ENCODE results near the gene TRMT1L.

The TRMT1L gene

DNA sequence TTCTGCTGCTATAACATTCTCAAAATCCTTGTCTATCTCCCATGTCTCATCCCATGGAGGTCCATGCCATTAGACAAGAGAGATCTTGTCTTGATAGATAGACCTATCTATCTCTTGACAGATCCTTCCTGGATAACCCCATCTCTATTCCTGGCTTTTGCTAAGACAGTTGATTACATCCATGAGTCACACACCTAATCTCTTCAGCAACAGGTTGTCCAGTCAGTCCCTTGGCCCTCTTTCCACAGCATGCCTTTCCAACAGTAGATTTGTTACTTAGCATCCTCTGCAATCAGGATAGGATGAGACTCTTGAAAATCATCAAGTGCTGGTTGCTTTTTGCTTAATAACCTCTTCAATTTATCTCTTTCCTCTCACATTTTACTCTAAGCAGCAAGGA lies 46.6 kb downstream of the TRMT1L start:
- Histone ChIP-seq H3K4me2 (ENCODE audit: low read depth, low read length, poor library complexity, severe bottlenecking) (no peak overlapping the region), H3K9me3 (ENCODE audit: insufficient read depth, low read depth, low read length) (0 out of 2 replicates have a peak, but pooled peaks cover 4% of the 10 kb centered on the region), H2AFZ (ENCODE audit: low read length) (no peak overlapping the region), H3F3A (ENCODE audit: low read depth) (no peaks in the 10 kb centered on the region), H3K79me2 (ENCODE audit: insufficient read depth, low read length) (no peaks in the 10 kb centered on the region), H3K9ac (ENCODE audit: low read depth, low read length, poor library complexity, severe bottlenecking) (no peak overlapping the region), H3K36me3 (ENCODE audit: insufficient read depth, low read length) (no peaks in the 10 kb centered on the region), H3K4me1 (ENCODE audit: insufficient read depth, low read length, poor library complexity, severe bottlenecking) (no peaks in the 10 kb centered on the region), H3K9me2 (replicated peaks; ENCODE audit: low read depth, low read length) (no peaks in the 10 kb centered on the region), H3K27me3 (ENCODE audit: insufficient read depth, low read length, poor library complexity, severe bottlenecking) (no peaks in the 10 kb centered on the region), H3K4me3 (ENCODE audit: low read length, poor library complexity, severe bottlenecking) (no peak overlapping the region), H4K20me1 (ENCODE audit: insufficient read depth, low read length, poor library complexity, severe bottlenecking) (no peaks in the 10 kb centered on the region)
- no peak for TF ChIP-seq EZH2phosphoT487 (IDR thresholded peaks at IDR 0.05; ENCODE audit: borderline replicate concordance)
- TF ChIP-seq, protein P1, sequence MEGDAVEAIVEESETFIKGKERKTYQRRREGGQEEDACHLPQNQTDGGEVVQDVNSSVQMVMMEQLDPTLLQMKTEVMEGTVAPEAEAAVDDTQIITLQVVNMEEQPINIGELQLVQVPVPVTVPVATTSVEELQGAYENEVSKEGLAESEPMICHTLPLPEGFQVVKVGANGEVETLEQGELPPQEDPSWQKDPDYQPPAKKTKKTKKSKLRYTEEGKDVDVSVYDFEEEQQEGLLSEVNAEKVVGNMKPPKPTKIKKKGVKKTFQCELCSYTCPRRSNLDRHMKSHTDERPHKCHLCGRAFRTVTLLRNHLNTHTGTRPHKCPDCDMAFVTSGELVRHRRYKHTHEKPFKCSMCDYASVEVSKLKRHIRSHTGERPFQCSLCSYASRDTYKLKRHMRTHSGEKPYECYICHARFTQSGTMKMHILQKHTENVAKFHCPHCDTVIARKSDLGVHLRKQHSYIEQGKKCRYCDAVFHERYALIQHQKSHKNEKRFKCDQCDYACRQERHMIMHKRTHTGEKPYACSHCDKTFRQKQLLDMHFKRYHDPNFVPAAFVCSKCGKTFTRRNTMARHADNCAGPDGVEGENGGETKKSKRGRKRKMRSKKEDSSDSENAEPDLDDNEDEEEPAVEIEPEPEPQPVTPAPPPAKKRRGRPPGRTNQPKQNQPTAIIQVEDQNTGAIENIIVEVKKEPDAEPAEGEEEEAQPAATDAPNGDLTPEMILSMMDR (conservative IDR thresholded peaks at IDR 0.05; ENCODE audit: low read length): no peak

DNA sequence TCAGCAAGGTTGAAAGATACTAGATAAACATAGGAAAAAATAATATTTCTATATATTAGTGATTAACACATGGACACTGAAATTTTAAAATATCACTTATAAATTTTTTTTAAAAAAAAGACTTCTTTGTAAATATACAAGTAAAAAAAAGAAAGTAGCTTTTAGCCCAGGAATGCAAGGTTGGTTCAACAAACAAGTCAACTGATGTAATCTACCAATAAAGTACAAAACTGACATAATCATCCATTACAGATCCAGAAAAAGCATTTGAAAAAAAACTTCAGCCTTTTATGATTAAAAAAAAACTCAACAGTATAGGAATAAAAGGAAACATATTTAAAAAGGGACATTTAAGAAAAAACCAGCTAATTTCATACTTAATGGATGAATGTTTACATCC lies 48.4 kb downstream of the TRMT1L start:
- H3K27me3 ChIP-seq (ENCODE audit: insufficient read depth, low read length, poor library complexity, severe bottlenecking): no peaks in the 10 kb centered on the region
- H3K36me3 ChIP-seq (ENCODE audit: insufficient read depth, low read length): 0 out of 2 replicates have a peak, but pooled peaks cover 5% of the 10 kb centered on the region
- no peak overlapping the region for H2AFZ ChIP-seq (ENCODE audit: low read length)
- no peak overlapping the region for H3K4me3 ChIP-seq (ENCODE audit: low read length, poor library complexity, severe bottlenecking)
- no peaks in the 10 kb centered on the region for H3F3A ChIP-seq (ENCODE audit: low read depth)
- TF ChIP-seq EZH2phosphoT487 (IDR thresholded peaks at IDR 0.05; ENCODE audit: borderline replicate concordance): no peak
- TF ChIP-seq, protein P1 (conservative IDR thresholded peaks at IDR 0.05; ENCODE audit: low read length): no peak
- H3K4me1 ChIP-seq (ENCODE audit: insufficient read depth, low read length, poor library complexity, severe bottlenecking): no peaks in the 10 kb centered on the region
- no peak overlapping the region for H3K4me2 ChIP-seq (ENCODE audit: low read depth, low read length, poor library complexity, severe bottlenecking)
- H3K9me3 ChIP-seq (ENCODE audit: insufficient read depth, low read depth, low read length): 0 out of 2 replicates have a peak, but pooled peaks cover 4% of the 10 kb centered on the region
- H3K9me2 ChIP-seq (replicated peaks; ENCODE audit: low read depth, low read length): no peaks in the 10 kb centered on the region
- no peaks in the 10 kb centered on the region for H4K20me1 ChIP-seq (ENCODE audit: insufficient read depth, low read length, poor library complexity, severe bottlenecking)
- H3K9ac ChIP-seq (ENCODE audit: low read depth, low read length, poor library complexity, severe bottlenecking): no peak overlapping the region
- no peaks in the 10 kb centered on the region for H3K79me2 ChIP-seq (ENCODE audit: insufficient read depth, low read length)

DNA sequence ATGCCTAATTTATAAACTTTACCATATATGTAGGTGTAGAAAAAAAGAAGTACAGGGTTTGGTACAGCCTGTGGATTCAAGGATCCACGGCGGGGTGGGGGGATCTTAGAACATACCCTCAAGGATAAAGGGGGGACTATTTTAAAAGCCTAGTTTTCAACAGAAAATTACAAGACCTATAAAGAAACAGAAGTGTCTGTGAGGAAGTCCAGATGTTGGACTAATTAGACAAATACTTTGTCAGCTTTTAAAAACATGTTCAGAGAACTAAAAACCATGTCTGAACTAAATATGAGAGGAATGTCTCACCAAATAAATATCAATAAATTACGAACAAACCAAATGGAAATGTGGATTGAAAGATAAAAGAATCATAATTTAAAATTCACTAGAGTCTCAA lies 51.6 kb downstream of the TRMT1L start:
- H3K9ac ChIP-seq (ENCODE audit: low read depth, low read length, poor library complexity, severe bottlenecking): no peak overlapping the region
- H3F3A ChIP-seq (ENCODE audit: low read depth): no peaks in the 10 kb centered on the region
- H2AFZ ChIP-seq (ENCODE audit: low read length): no peak overlapping the region
- H4K20me1 ChIP-seq (ENCODE audit: insufficient read depth, low read length, poor library complexity, severe bottlenecking): no peaks in the 10 kb centered on the region
- no peak overlapping the region for H3K4me3 ChIP-seq (ENCODE audit: low read length, poor library complexity, severe bottlenecking)
- TF ChIP-seq EZH2phosphoT487 (IDR thresholded peaks at IDR 0.05; ENCODE audit: borderline replicate concordance): no peak
- TF ChIP-seq, protein P1 (conservative IDR thresholded peaks at IDR 0.05; ENCODE audit: low read length): no peak
- H3K27me3 ChIP-seq (ENCODE audit: insufficient read depth, low read length, poor library complexity, severe bottlenecking): no peaks in the 10 kb centered on the region
- H3K9me3 ChIP-seq (ENCODE audit: insufficient read depth, low read depth, low read length): 0 out of 2 replicates have a peak, but pooled peaks cover 4% of the 10 kb centered on the region
- no peak overlapping the region for H3K4me2 ChIP-seq (ENCODE audit: low read depth, low read length, poor library complexity, severe bottlenecking)
- no peaks in the 10 kb centered on the region for H3K4me1 ChIP-seq (ENCODE audit: insufficient read depth, low read length, poor library complexity, severe bottlenecking)
- no peaks in the 10 kb centered on the region for H3K79me2 ChIP-seq (ENCODE audit: insufficient read depth, low read length)
- peaks cover 25% of the 10 kb centered on the region for H3K36me3 ChIP-seq (ENCODE audit: insufficient read depth, low read length)
- H3K9me2 ChIP-seq (replicated peaks; ENCODE audit: low read depth, low read length): no peaks in the 10 kb centered on the region
